HepG2 (cell line): ENCODE results near the gene SLC25A25. TPM values are rescaled to one million over a fixed set of nuclear protein-coding genes. Genes with fewer than 3 reads are reported as not detected.
A peak's percentile ranks its signal among the peaks of the same experiment; 100 is the strongest.

Source experiments
- ATAC-seq: fragments of 200-7000 bp; cut with Tn5 transposase; 3 replicates; pipeline ENCODE4 v1.9.1; 2020; ENCODE audit warnings: mild to moderate bottlenecking, moderate library complexity
- BruUV-seq: library from RNA; stranded (reverse); fragments of 400-500 nt; replicated peaks from 2 replicates; lab custom pipeline; 2021; lab: Mats Ljungman, UMichigan
- CTCF ChIA-PET: fragments of 300-600 bp; formaldehyde crosslinking; extraction: SDS; loops from one replicate; lab custom pipeline; 2021; ENCODE audit warnings: low total read pairs, inconsistent platforms, low intra/inter-chr PET ratio; lab: Yijun Ruan, JAX
- POLR2A ChIA-PET: fragments of 350-600 bp; sonication (Branson Sonifier 250); formaldehyde crosslinking; loops from one replicate; lab custom pipeline; 2020; ENCODE audit warnings: antibody characterized with exemption, inconsistent platforms; lab: Yijun Ruan, JAX
- DNase-seq: peaks from one replicate; pipeline ENCODE4 v3.0.0-alpha.2; 2015; ENCODE audit warnings: low spot score
- FAIRE-seq: peaks from 3 replicates; lab custom pipeline; 2011; peaks lifted over from hg19 to GRCh38; lab: Jason Lieb, UNC
- H2AFZ ChIP-seq: one replicate; pipeline ENCODE4 v1.6.1; 2011; ENCODE audit warnings: low read length, inconsistent platforms
- H3K27ac ChIP-seq: fragments of 300-600 bp; 3 replicates; pipeline ENCODE4 v1.8.0; 2011; ENCODE audit warnings: mixed run types, mild to moderate bottlenecking, mixed read lengths, low read length, inconsistent platforms; ENCODE audit not compliant: insufficient read depth; ENCODE audit errors: extremely low read length
- H3K27me3 ChIP-seq, 2 experiments: fragments of 200-600 bp in 1 of 2; 2 replicates in 1 of 2; 3 replicates in 1 of 2; pipeline versions ENCODE4 v1.6.0 to v1.8.0; 2011; ENCODE audit warnings: low read length in 2 of 2, mild to moderate bottlenecking in 2 of 2, moderate library complexity in 2 of 2, inconsistent platforms in 1 of 2; ENCODE audit not compliant: insufficient read depth in 2 of 2, control insufficient read depth in 1 of 2
- H3K36me3 ChIP-seq, 2 experiments: fragments of 200-600 bp in 1 of 2; replicated peaks in 1 of 2; 2 replicates in 1 of 2; 3 replicates in 1 of 2; pipeline versions ENCODE4 v1.5.1 to v1.8.0; 2011; ENCODE audit warnings: low read length in 2 of 2, inconsistent platforms in 1 of 2; ENCODE audit not compliant: insufficient read depth in 2 of 2, control insufficient read depth in 1 of 2
- H3K4me1 ChIP-seq: 2 replicates; pipeline ENCODE4 v1.5.1; 2012; ENCODE audit warnings: low read length, inconsistent platforms; ENCODE audit not compliant: insufficient read depth
- H3K4me2 ChIP-seq: 2 replicates; pipeline ENCODE4 v1.6.0; 2011; ENCODE audit warnings: low read depth, low read length, inconsistent platforms
- H3K4me3 ChIP-seq, 3 experiments: fragments of 200-600 bp in 1 of 3; sonication (generic), shearing (Covaris generic) in 1 of 3; replicated peaks in 1 of 3; 2 replicates each; pipeline ENCODE4 v1.5.1; 2011 to 2016; ENCODE audit warnings: low read length in 3 of 3, inconsistent platforms in 2 of 3, low read depth in 2 of 3, mild to moderate bottlenecking in 2 of 3, control low read depth in 1 of 3, mixed read lengths in 1 of 3; ENCODE audit not compliant: insufficient read depth in 1 of 3
- H3K79me2 ChIP-seq: one replicate; pipeline ENCODE4 v1.6.1; 2011; ENCODE audit warnings: low read length, inconsistent platforms; ENCODE audit not compliant: insufficient read depth
- H3K9ac ChIP-seq: 2 replicates; pipeline ENCODE4 v1.6.0; 2011; ENCODE audit warnings: mild to moderate bottlenecking, low read depth, low read length, inconsistent platforms; ENCODE audit not compliant: insufficient read depth
- H3K9me3 ChIP-seq: 2 replicates; pipeline ENCODE4 v1.5.1; 2012; ENCODE audit warnings: mild to moderate bottlenecking, low read length
- H4K20me1 ChIP-seq: 2 replicates; pipeline ENCODE4 v1.6.0; 2011; ENCODE audit warnings: inconsistent platforms, mild to moderate bottlenecking, low read length, moderate library complexity; ENCODE audit not compliant: insufficient read depth
- CHCHD3 ChIP-seq: sonication (generic); formaldehyde crosslinking; IDR thresholded peaks from 2 replicates; pipeline ENCODE4 v1.8.0; 2022; ENCODE audit warnings: mild to moderate bottlenecking, missing genetic modification reagents, moderate library complexity
- ELK4 ChIP-seq: sonication (generic); formaldehyde crosslinking; IDR thresholded peaks from 2 replicates; pipeline ENCODE4 v1.9.0; 2021; ENCODE audit warnings: missing genetic modification reagents, borderline replicate concordance
- MZF1 ChIP-seq: sonication (generic); formaldehyde crosslinking; IDR thresholded peaks from 2 replicates; pipeline ENCODE4 v1.8.1; 2023; ENCODE audit warnings: mild to moderate bottlenecking, missing genetic modification reagents, borderline replicate concordance
- NFE2 ChIP-seq: sonication (generic); formaldehyde crosslinking; IDR thresholded peaks from 2 replicates; pipeline ENCODE4 v1.4.0; 2020; ENCODE audit warnings: missing genetic modification reagents
- NFIB ChIP-seq: sonication (generic); formaldehyde crosslinking; IDR thresholded peaks from 2 replicates; pipeline ENCODE4 v1.9.0; 2021; ENCODE audit warnings: missing genetic modification reagents, mild to moderate bottlenecking, borderline replicate concordance
- PITX1 ChIP-seq: sonication (generic); formaldehyde crosslinking; IDR thresholded peaks from 2 replicates; pipeline ENCODE4 v1.5.1; 2020; ENCODE audit warnings: mild to moderate bottlenecking, missing genetic modification reagents
- POGZ ChIP-seq: sonication (generic); formaldehyde crosslinking; IDR thresholded peaks from 2 replicates; pipeline ENCODE4 v1.4.0; 2020; ENCODE audit warnings: mild to moderate bottlenecking, missing genetic modification reagents
- PPARG ChIP-seq: conservative IDR thresholded peaks from 2 replicates; pipeline ENCODE4 v1.6.1; 2016; ENCODE audit warnings: missing biosample characterization, missing genetic modification reagents
- RAD21 ChIP-seq: fragments of 450-650 bp; formaldehyde crosslinking; IDR thresholded peaks from 2 replicates; pipeline ENCODE4 v1.5.0; 2020; ENCODE audit warnings: mild to moderate bottlenecking
- RFX3 ChIP-seq: IDR thresholded peaks from 2 replicates; pipeline ENCODE4 v1.6.1; 2016; ENCODE audit warnings: missing biosample characterization, missing genetic modification reagents
- SP1 ChIP-seq, 2 experiments: fragments of 450-650 bp in 1 of 2; sonication (generic) in 1 of 2; formaldehyde crosslinking in 1 of 2; IDR thresholded peaks; 2 replicates each; pipeline versions ENCODE4 v1.4.0 to v1.6.1; 2016 to 2020; ENCODE audit warnings: missing genetic modification reagents in 1 of 2
- STAT5B ChIP-seq: sonication (generic); formaldehyde crosslinking; IDR thresholded peaks from 2 replicates; pipeline ENCODE4 v1.4.0; 2020; ENCODE audit warnings: missing genetic modification reagents
- TCF12 ChIP-seq, 2 experiments: fragments of 450-650 bp in 1 of 2; sonication (generic) in 1 of 2; formaldehyde crosslinking in 1 of 2; IDR thresholded peaks; 2 replicates each; pipeline versions ENCODE4 v1.6.1 to v1.8.0; 2017 to 2022; ENCODE audit warnings: antibody characterized with exemption in 1 of 2, mild to moderate bottlenecking in 1 of 2, missing genetic modification reagents in 1 of 2, moderate library complexity in 1 of 2
- ZBTB20 ChIP-seq: sonication (generic); formaldehyde crosslinking; IDR thresholded peaks from 2 replicates; pipeline ENCODE4 v1.8.1; 2023; ENCODE audit warnings: missing genetic modification reagents, low read depth, mild to moderate bottlenecking, borderline replicate concordance
- ZMYM4 ChIP-seq: sonication (generic); formaldehyde crosslinking; IDR thresholded peaks from 2 replicates; pipeline ENCODE4 v1.8.1; 2023; ENCODE audit warnings: mild to moderate bottlenecking, missing genetic modification reagents
- ZNF362 ChIP-seq: sonication (generic); formaldehyde crosslinking; IDR thresholded peaks from 2 replicates; pipeline ENCODE4 v1.4.0; 2020; ENCODE audit warnings: missing genetic modification reagents, mild to moderate bottlenecking, borderline replicate concordance
- ZNF432 ChIP-seq: sonication (generic); formaldehyde crosslinking; IDR thresholded peaks from 2 replicates; pipeline ENCODE4 v1.5.0; 2020; ENCODE audit warnings: missing genetic modification reagents, mild to moderate bottlenecking, borderline replicate concordance
- ZNF549 ChIP-seq: sonication (generic); formaldehyde crosslinking; IDR thresholded peaks from 2 replicates; pipeline ENCODE4 v1.5.0; 2020; ENCODE audit warnings: missing genetic modification reagents
- ZNF562 ChIP-seq: sonication (generic); formaldehyde crosslinking; IDR thresholded peaks from 2 replicates; pipeline ENCODE4 v1.8.0; 2022; ENCODE audit warnings: missing genetic modification reagents, borderline replicate concordance
- ZNF614 ChIP-seq: IDR thresholded peaks from 2 replicates; pipeline ENCODE4 v1.6.1; 2018; ENCODE audit warnings: missing biosample characterization, missing genetic modification reagents, inconsistent platforms, borderline replicate concordance
- ZNF615 ChIP-seq: sonication (generic); formaldehyde crosslinking; IDR thresholded peaks from 2 replicates; pipeline ENCODE4 v1.5.0; 2020; ENCODE audit warnings: mild to moderate bottlenecking, missing genetic modification reagents, borderline replicate concordance
- ZNF7 ChIP-seq: IDR thresholded peaks from 2 replicates; pipeline ENCODE4 v1.6.1; 2016; ENCODE audit warnings: missing biosample characterization, missing genetic modification reagents
- WGBS: methylation state at CpG from one replicate; pipeline ENCODE4 v1.1.6; 2017; ENCODE audit warnings: low lambda C conversion rate; 5-methylcytosine and 5-hydroxymethylcytosine counted together
- in situ Hi-C: cut with HindIII; loops from 2 replicates; pipeline ENCODE4 v1.10.0; 2017; ENCODE audit warnings: low pct_unique_long_range_greater_than_20kb; ENCODE audit not compliant: extremely low pct_ligation_motif_present
- intact Hi-C: fragments of 100-400 bp; cut with micrococcal nuclease; formaldehyde crosslinking; loops from one replicate; pipeline ENCODE4 v1.10.0; 2022; ENCODE audit not compliant: unreplicated experiment
- polyA plus RNA-seq, 8 experiments: library from polyadenylated mRNA; depleted of rRNA in 3 of 8; stranded (reverse) in 7 of 8; unstranded in 1 of 8; fragments of >200 nt; fragmentation: Illumina TruSeq in 4 of 8; extraction: Trizol in 4 of 8; gene quantifications; 2 replicates each; pipeline versions ENCODE4 v1.2.1 to v1.2.3, GENCODE V29; 2011 to 2016; ENCODE audit warnings: low read depth in 4 of 8, missing spikeins in 1 of 8, mixed read lengths in 1 of 8; ENCODE audit not compliant: insufficient read depth in 1 of 8
- total RNA-seq, 5 experiments: library from RNA; depleted of rRNA; stranded (reverse); fragments of >200 nt; fragmentation: Illumina TruSeq; extraction: Trizol; gene quantifications; 2 replicates each; pipeline ENCODE4 v1.2.3, GENCODE V29; 2016; ENCODE audit warnings: low read depth in 1 of 5
- TF ChIP-seq, protein P1 (sequence below): IDR thresholded peaks from 2 replicates; pipeline ENCODE4 v1.6.1; 2016; ENCODE audit warnings: control low read depth

SLC25A25 gene
- total and polyA plus RNA-seq, 2 of the 13 experiments (the other 11 are each of a cell fraction or from before 2014, with no cell fraction given) = 10.5 to 24.8 TPM

DNA sequence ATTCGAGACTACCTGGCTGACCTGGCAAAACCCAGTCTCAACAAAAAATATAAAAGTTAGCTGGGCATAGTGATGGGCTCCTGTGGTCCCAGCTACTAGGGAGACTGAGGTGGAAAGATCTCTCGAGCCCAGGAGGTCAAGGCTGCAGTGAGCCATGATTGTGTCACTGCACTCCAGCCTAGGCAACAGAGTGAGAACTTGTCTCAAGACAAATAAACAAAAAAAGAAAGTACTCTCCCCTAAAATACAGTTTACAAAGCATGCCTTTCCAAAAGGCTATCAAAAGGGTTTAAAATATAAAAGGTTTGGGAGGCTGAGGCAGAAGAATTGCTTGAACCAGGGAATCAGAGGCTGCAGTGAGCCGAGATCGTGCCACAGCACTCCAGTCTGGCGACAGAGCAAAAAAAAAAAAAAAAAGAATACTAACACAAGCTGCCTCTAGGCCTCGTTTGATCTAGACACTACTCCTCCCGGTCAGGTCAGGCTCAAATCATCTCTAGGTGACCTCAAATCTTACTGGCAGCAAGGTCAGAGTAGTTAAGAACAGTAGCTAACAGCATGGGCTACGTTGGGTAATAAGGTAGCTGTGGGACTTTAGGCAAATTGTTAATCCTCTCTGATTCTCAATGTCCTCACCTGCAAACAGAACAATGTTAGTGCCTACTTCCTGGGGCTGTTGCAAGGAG is 10.2 kb upstream of the SLC25A25 start:
- Histone ChIP-seq H3K27me3 (no peaks in the 10 kb centered on the region; a peak in 1 of 5 replicates), H3K79me2 (no peaks in the 10 kb centered on the region), H3K4me2 (peak overlapping the region; percentile 92), H3K9me3 (no peaks in the 10 kb centered on the region), H3K36me3 (no peaks in the 10 kb centered on the region), H3K27ac (peak overlapping the region; percentile 72), H2AFZ (peak overlapping the region; percentile 49), H3K4me3 (peak overlapping the region; percentile 43 to 66 (median 46)), H3K4me1 (peaks cover 63% of the 10 kb centered on the region), H4K20me1 (no peaks in the 10 kb centered on the region), H3K9ac (peak overlapping the region; percentile 57)
- intact Hi-C loops = no loop called here
- in situ Hi-C loops = no loop called here
- WGBS = under 1% methylated on average over 8 of the region's 8 CpGs
- BruUV-seq = no TSS peak
- POLR2A ChIA-PET = interaction anchor here (0.7 to 3.3 kb wide), 7 partner anchors 10 to 107 kb away, joined by 3 to 41 read pairs (median 4); partner anchors contain the start of genes NAIF1 and SLC25A25
- ATAC-seq = peak; percentile 73
- peak; percentile 72 for FAIRE-seq
- peak; percentile 77 for DNase-seq
- CTCF ChIA-PET = no interaction called here
- TF ChIP-seq PITX1 (CRISPR knock-in tag) (peak; percentile 40; the same call in 1 of the 2 replicates), CHCHD3 (CRISPR knock-in tag) (no peak), ZNF615 (CRISPR knock-in tag) (no peak), ZBTB20 (CRISPR knock-in tag) (no peak), TCF12 (IDR thresholded peaks at IDR 0.05) (no peak), TCF12 (CRISPR knock-in tag; IDR thresholded peaks at IDR 0.05) (no peak), ZNF362 (peak; percentile 91), ZNF7 (no peak), SP1 (IDR thresholded peaks at IDR 0.05) (no peak), SP1 (CRISPR knock-in tag; IDR thresholded peaks at IDR 0.05) (no peak), ZMYM4 (CRISPR knock-in tag) (no peak; the same call in 1 of the 2 replicates), ELK4 (no peak), POGZ (CRISPR knock-in tag) (no peak), STAT5B (CRISPR knock-in tag) (no peak), ZNF549 (no peak), MZF1 (no peak), RAD21 (CRISPR knock-in tag) (no peak), ZNF562 (no peak), ZNF432 (CRISPR knock-in tag) (no peak), ZNF614 (CRISPR knock-in tag) (no peak), NFIB (CRISPR knock-in tag) (no peak), PPARG (CRISPR knock-in tag) (no peak), RFX3 (no peak), NFE2 (CRISPR knock-in tag) (no peak)
- TF ChIP-seq, protein P1, sequence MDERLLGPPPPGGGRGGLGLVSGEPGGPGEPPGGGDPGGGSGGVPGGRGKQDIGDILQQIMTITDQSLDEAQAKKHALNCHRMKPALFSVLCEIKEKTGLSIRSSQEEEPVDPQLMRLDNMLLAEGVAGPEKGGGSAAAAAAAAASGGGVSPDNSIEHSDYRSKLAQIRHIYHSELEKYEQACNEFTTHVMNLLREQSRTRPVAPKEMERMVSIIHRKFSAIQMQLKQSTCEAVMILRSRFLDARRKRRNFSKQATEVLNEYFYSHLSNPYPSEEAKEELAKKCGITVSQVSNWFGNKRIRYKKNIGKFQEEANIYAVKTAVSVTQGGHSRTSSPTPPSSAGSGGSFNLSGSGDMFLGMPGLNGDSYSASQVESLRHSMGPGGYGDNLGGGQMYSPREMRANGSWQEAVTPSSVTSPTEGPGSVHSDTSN = no peak
